Activated naive CD4-positive, alpha-beta T cell treated with anti-CD3 and anti-CD28 coated beads, Interleukin-2, amount 10 ng/mL, durations not matched to agents 7 days and 5 days (primary cell): Measurements from ENCODE around the gene CDH23.

Experiments used
- CTCF ChIA-PET: fragments of 350-600 bp; sonication (Branson Sonifier 250); formaldehyde crosslinking; loops from one replicate; lab custom pipeline; 2021; ENCODE audit warnings: antibody characterized with exemption; lab: Charles Lee
- DNase-seq: peaks from one replicate; pipeline ENCODE4 v3.0.0-alpha.2; 2020
- H3K27ac Mint-ChIP-seq: one replicate; pipeline ENCODE4 v1.8.0; 2021; ENCODE audit warnings: mild to moderate bottlenecking, moderate library complexity, mixed read lengths
- H3K27me3 Mint-ChIP-seq: one replicate; pipeline ENCODE4 v1.8.0; 2021; ENCODE audit warnings: mild to moderate bottlenecking, mixed read lengths
- H3K36me3 Mint-ChIP-seq: one replicate; pipeline ENCODE4 v1.8.0; 2021; ENCODE audit warnings: mixed read lengths
- H3K4me1 Mint-ChIP-seq: one replicate; pipeline ENCODE4 v1.8.0; 2021; ENCODE audit warnings: mixed read lengths
- H3K4me3 Mint-ChIP-seq: one replicate; pipeline ENCODE4 v1.8.0; 2021; ENCODE audit warnings: mild to moderate bottlenecking, moderate library complexity, mixed read lengths
- H3K9me3 Mint-ChIP-seq: one replicate; pipeline ENCODE4 v1.8.0; 2021; ENCODE audit warnings: mixed read lengths

CDH23 gene

GRCh38 chr10:71438761-71439160, 42.0 kb downstream of the CDH23 start:
- Mint-ChIP-seq H3K4me1 (no peaks in the 10 kb centered on the region), H3K9me3 (no peaks in the 10 kb centered on the region), H3K27me3 (peaks cover 12% of the 10 kb centered on the region), H3K36me3 (no peaks in the 10 kb centered on the region), H3K27ac (no peak overlapping the region), H3K4me3 (no peak overlapping the region)
- CTCF ChIA-PET: no interaction called here
- no peak for DNase-seq

- Mint-ChIP-seq H3K27me3 (peaks cover 12% of the 10 kb centered on the region), H3K4me1 (no peaks in the 10 kb centered on the region), H3K27ac (no peak overlapping the region), H3K4me3 (no peak overlapping the region), H3K9me3 (no peaks in the 10 kb centered on the region), H3K36me3 (no peaks in the 10 kb centered on the region)
- no peak for DNase-seq
- CTCF ChIA-PET: no interaction called here
These were observed 43.1 kb downstream of the CDH23 start for GRCh38 chr10:71439670-71440425.

- no peak for DNase-seq
- Mint-ChIP-seq H3K27ac (no peak overlapping the region), H3K27me3 (peaks cover 9% of the 10 kb centered on the region), H3K4me1 (no peaks in the 10 kb centered on the region), H3K4me3 (no peak overlapping the region), H3K36me3 (no peaks in the 10 kb centered on the region), H3K9me3 (no peaks in the 10 kb centered on the region)
- CTCF ChIA-PET: no interaction called here
These were observed 43.9 kb downstream of the CDH23 start for GRCh38 chr10:71440506-71441035.

GRCh38 chr10:71442000-71442399, 45.3 kb downstream of the CDH23 start:
- Mint-ChIP-seq H3K9me3 (no peaks in the 10 kb centered on the region), H3K4me1 (no peaks in the 10 kb centered on the region), H3K36me3 (no peaks in the 10 kb centered on the region), H3K27ac (no peak overlapping the region), H3K27me3 (peaks cover 9% of the 10 kb centered on the region), H3K4me3 (no peak overlapping the region)
- CTCF ChIA-PET: no interaction called here
- DNase-seq: no peak

- Mint-ChIP-seq H3K36me3 (no peaks in the 10 kb centered on the region), H3K4me1 (no peaks in the 10 kb centered on the region), H3K27ac (no peak overlapping the region), H3K9me3 (no peaks in the 10 kb centered on the region), H3K4me3 (no peak overlapping the region), H3K27me3 (peaks cover 9% of the 10 kb centered on the region)
- CTCF ChIA-PET: interaction anchor here (1.7 kb wide), 1 partner anchor 13 kb away, joined by 3 read pairs; no protein-coding TSS in a partner anchor
- DNase-seq: no peak
These were observed 46.3 kb downstream of the CDH23 start for GRCh38 chr10:71442859-71443570.

GRCh38 chr10:71443676-71444075, 47.0 kb downstream of the CDH23 start:
- Mint-ChIP-seq H3K27me3 (peaks cover 9% of the 10 kb centered on the region), H3K9me3 (no peaks in the 10 kb centered on the region), H3K27ac (no peak overlapping the region), H3K4me1 (no peaks in the 10 kb centered on the region), H3K4me3 (no peak overlapping the region), H3K36me3 (no peaks in the 10 kb centered on the region)
- no peak for DNase-seq
- CTCF ChIA-PET: interaction anchor here (1.7 kb wide), 1 partner anchor 14 kb away, joined by 3 read pairs; no protein-coding TSS in a partner anchor

- Mint-ChIP-seq H3K9me3 (no peaks in the 10 kb centered on the region), H3K27me3 (peaks cover 9% of the 10 kb centered on the region), H3K4me3 (no peak overlapping the region), H3K36me3 (no peaks in the 10 kb centered on the region), H3K4me1 (no peaks in the 10 kb centered on the region), H3K27ac (no peak overlapping the region)
- DNase-seq: no peak
- CTCF ChIA-PET: interaction anchor here (1.7 kb wide), 1 partner anchor 15 kb away, joined by 3 read pairs; no protein-coding TSS in a partner anchor
These were observed 47.7 kb downstream of the CDH23 start for GRCh38 chr10:71444284-71445054.

- Mint-ChIP-seq H3K27ac (no peak overlapping the region), H3K4me3 (no peak overlapping the region), H3K36me3 (no peaks in the 10 kb centered on the region), H3K4me1 (no peaks in the 10 kb centered on the region), H3K27me3 (peaks cover under 1% of the 10 kb centered on the region), H3K9me3 (no peaks in the 10 kb centered on the region)
- DNase-seq: no peak
- CTCF ChIA-PET: no interaction called here
These were observed 51.0 kb downstream of the CDH23 start for GRCh38 chr10:71447676-71448075.

- Mint-ChIP-seq H3K4me1 (no peaks in the 10 kb centered on the region), H3K4me3 (no peak overlapping the region), H3K27ac (no peak overlapping the region)
These were observed 51.4 kb downstream of the CDH23 start for GRCh38 chr10:71448146-71448545.

GRCh38 chr10:71449026-71449425, 52.3 kb downstream of the CDH23 start:
- no peak overlapping the region for H3K4me3 Mint-ChIP-seq
- H3K27me3 Mint-ChIP-seq: peaks cover 4% of the 10 kb centered on the region
- CTCF ChIA-PET: no interaction called here
- H3K36me3 Mint-ChIP-seq: no peaks in the 10 kb centered on the region
- no peak for DNase-seq
- no peaks in the 10 kb centered on the region for H3K9me3 Mint-ChIP-seq
- no peaks in the 10 kb centered on the region for H3K4me1 Mint-ChIP-seq
- H3K27ac Mint-ChIP-seq: no peak overlapping the region

More at GRCh38 chr10:71448146-71448545, 51.4 kb downstream of the CDH23 start:
- DNase-seq: no peak
- Mint-ChIP-seq H3K9me3 (no peaks in the 10 kb centered on the region), H3K27me3 (peaks cover under 1% of the 10 kb centered on the region), H3K36me3 (no peaks in the 10 kb centered on the region)
- CTCF ChIA-PET: no interaction called here

GRCh38 chr10:71451754-71452153, 55.0 kb downstream of the CDH23 start:
- no peaks in the 10 kb centered on the region for H3K36me3 Mint-ChIP-seq
- no peaks in the 10 kb centered on the region for H3K4me1 Mint-ChIP-seq
- CTCF ChIA-PET: no interaction called here
- H3K27me3 Mint-ChIP-seq: peaks cover 13% of the 10 kb centered on the region
- DNase-seq: no peak
- H3K27ac Mint-ChIP-seq: no peak overlapping the region
- H3K4me3 Mint-ChIP-seq: no peak overlapping the region
- H3K9me3 Mint-ChIP-seq: no peaks in the 10 kb centered on the region

- Mint-ChIP-seq H3K4me3 (no peak overlapping the region), H3K36me3 (no peaks in the 10 kb centered on the region), H3K9me3 (no peaks in the 10 kb centered on the region), H3K4me1 (no peaks in the 10 kb centered on the region), H3K27me3 (peaks cover 23% of the 10 kb centered on the region), H3K27ac (no peak overlapping the region)
- CTCF ChIA-PET: interaction anchor here (0.9 kb wide), 1 partner anchor 169 kb away, joined by 5 read pairs; no protein-coding TSS in a partner anchor
- DNase-seq: no peak
These were observed 56.5 kb downstream of the CDH23 start for GRCh38 chr10:71453186-71453585.

- no peak for DNase-seq
- no peak overlapping the region for H3K4me3 Mint-ChIP-seq
- peaks cover 23% of the 10 kb centered on the region for H3K27me3 Mint-ChIP-seq
- H3K36me3 Mint-ChIP-seq: no peaks in the 10 kb centered on the region
- no peaks in the 10 kb centered on the region for H3K9me3 Mint-ChIP-seq
- H3K27ac Mint-ChIP-seq: no peak overlapping the region
- no peaks in the 10 kb centered on the region for H3K4me1 Mint-ChIP-seq
- CTCF ChIA-PET: no interaction called here
These were observed 57.6 kb downstream of the CDH23 start for GRCh38 chr10:71454347-71454746.

- Mint-ChIP-seq H3K36me3 (no peaks in the 10 kb centered on the region), H3K9me3 (no peaks in the 10 kb centered on the region), H3K4me3 (no peak overlapping the region), H3K27ac (no peak overlapping the region), H3K27me3 (peaks cover 23% of the 10 kb centered on the region), H3K4me1 (no peaks in the 10 kb centered on the region)
- no peak for DNase-seq
- CTCF ChIA-PET: no interaction called here
These were observed 58.3 kb downstream of the CDH23 start for GRCh38 chr10:71455035-71455434.
